WTC11 (cell line): ENCODE results near the gene SRC. TPM values are rescaled to one million over a fixed set of nuclear protein-coding genes. Genes with fewer than 3 reads are reported as not detected.

Source experiments
- ATAC-seq: fragments of 200-7000 bp; cut with Tn5 transposase; 2 replicates; pipeline ENCODE4 v1.10.0; 2021; ENCODE audit warnings: mild to moderate bottlenecking, moderate library complexity
- CTCF ChIA-PET: fragments of 300-600 bp; sonication (Branson Sonifier 250); formaldehyde crosslinking; loops from one replicate; lab custom pipeline; 2021; ENCODE audit warnings: antibody characterized with exemption; lab: Charles Lee
- POLR2A ChIA-PET: fragments of 350-600 bp; sonication (Branson Sonifier 250); formaldehyde crosslinking; loops from one replicate; lab custom pipeline; 2021; ENCODE audit warnings: antibody characterized with exemption; lab: Charles Lee
- DNase-seq: peaks from one replicate; pipeline ENCODE4 v3.0.0; 2021; ENCODE audit warnings: low spot score
- H3K27ac Mint-ChIP-seq: 2 replicates; pipeline ENCODE4 v1.8.0; 2021; ENCODE audit warnings: mixed read lengths
- H3K27me3 Mint-ChIP-seq: 2 replicates; pipeline ENCODE4 v1.8.0; 2021; ENCODE audit warnings: low read depth, mild to moderate bottlenecking, moderate library complexity, mixed read lengths
- H3K36me3 Mint-ChIP-seq: 2 replicates; pipeline ENCODE4 v1.8.0; 2021; ENCODE audit warnings: mixed read lengths
- H3K4me1 Mint-ChIP-seq: 2 replicates; pipeline ENCODE4 v1.8.0; 2022; ENCODE audit warnings: mixed read lengths
- H3K4me3 Mint-ChIP-seq: 2 replicates; pipeline ENCODE4 v1.8.0; 2021; ENCODE audit warnings: mild to moderate bottlenecking, moderate library complexity, mixed read lengths
- H3K9me3 Mint-ChIP-seq: 2 replicates; pipeline ENCODE4 v1.8.0; 2021; ENCODE audit warnings: mixed read lengths
- ATF1 ChIP-seq: sonication (generic); formaldehyde crosslinking; IDR thresholded peaks from 2 replicates; pipeline ENCODE4 v1.8.1; 2023; ENCODE audit warnings: mild to moderate bottlenecking, moderate library complexity, missing genetic modification reagents
- EMX1 ChIP-seq: fragments of 250-450 bp; sonication (Bioruptor Pico); IDR thresholded peaks from 2 replicates; pipeline ENCODE4 v1.8.0; 2021; ENCODE audit warnings: mild to moderate bottlenecking
- FOXK1 ChIP-seq: sonication (generic); formaldehyde crosslinking; IDR thresholded peaks from 2 replicates; pipeline ENCODE4 v1.8.0; 2022; ENCODE audit warnings: mild to moderate bottlenecking, moderate library complexity, missing genetic modification reagents
- HMGA2 ChIP-seq: fragments of 250-450 bp; sonication (Bioruptor Pico); IDR thresholded peaks from 2 replicates; pipeline ENCODE4 v1.4.0; 2021; ENCODE audit warnings: mild to moderate bottlenecking, moderate library complexity
- IRF2 ChIP-seq: sonication (generic); formaldehyde crosslinking; IDR thresholded peaks from 2 replicates; pipeline ENCODE4 v1.8.0; 2022; ENCODE audit warnings: low read depth, missing genetic modification reagents, borderline replicate concordance
- MXD4 ChIP-seq: fragments of 250-450 bp; sonication (Bioruptor Pico); IDR thresholded peaks from 2 replicates; pipeline ENCODE4 v1.8.0; 2021; ENCODE audit warnings: mild to moderate bottlenecking, moderate library complexity, borderline replicate concordance
- MYBL2 ChIP-seq: sonication (generic); formaldehyde crosslinking; IDR thresholded peaks from 2 replicates; pipeline ENCODE4 v1.8.1; 2023; ENCODE audit warnings: mild to moderate bottlenecking, moderate library complexity, missing genetic modification reagents
- RORB ChIP-seq: fragments of 250-450 bp; sonication (Bioruptor Pico); IDR thresholded peaks from 2 replicates; pipeline ENCODE4 v1.9.0; 2021; ENCODE audit warnings: mild to moderate bottlenecking
- ZNF138 ChIP-seq: sonication (generic); formaldehyde crosslinking; conservative IDR thresholded peaks from 2 replicates; pipeline ENCODE4 v1.8.1; 2022; ENCODE audit warnings: mild to moderate bottlenecking, moderate library complexity, missing genetic modification reagents
- ZNF219 ChIP-seq: sonication (generic); formaldehyde crosslinking; IDR thresholded peaks from 2 replicates; pipeline ENCODE4 v1.8.0; 2023; ENCODE audit warnings: missing genetic modification reagents, mild to moderate bottlenecking, borderline replicate concordance
- ZNF263 ChIP-seq: sonication (generic); formaldehyde crosslinking; IDR thresholded peaks from 2 replicates; pipeline ENCODE4 v1.8.1; 2022; ENCODE audit warnings: low read depth, mild to moderate bottlenecking, moderate library complexity, missing genetic modification reagents
- ZNF396 ChIP-seq: fragments of 250-450 bp; sonication (Bioruptor Pico); IDR thresholded peaks from 2 replicates; pipeline ENCODE4 v1.8.0; 2021; ENCODE audit warnings: mild to moderate bottlenecking, moderate library complexity, borderline replicate concordance
- ZNF671 ChIP-seq: fragments of 250-450 bp; sonication (Bioruptor Pico); IDR thresholded peaks from 2 replicates; pipeline ENCODE4 v1.8.0; 2021; ENCODE audit warnings: mild to moderate bottlenecking
- total RNA-seq: library from RNA; stranded (reverse); gene quantifications from 3 replicates; pipeline ENCODE4 v1.2.3, GENCODE V29; 2021
- TF ChIP-seq, protein P1 (sequence below): sonication (generic); formaldehyde crosslinking; IDR thresholded peaks from 2 replicates; pipeline ENCODE4 v1.8.1; 2022; ENCODE audit warnings: missing genetic modification reagents, borderline replicate concordance
- TF ChIP-seq, protein P2 (sequence below): fragments of 250-450 bp; sonication (Bioruptor Pico); IDR thresholded peaks from 2 replicates; pipeline ENCODE4 v1.8.0; 2021; ENCODE audit warnings: mild to moderate bottlenecking
- TF ChIP-seq, protein P3 (sequence below): sonication (generic); formaldehyde crosslinking; IDR thresholded peaks from 2 replicates; pipeline ENCODE4 v1.8.1; 2023; ENCODE audit warnings: mild to moderate bottlenecking, missing genetic modification reagents, moderate library complexity
- TF ChIP-seq, protein P4 (sequence below): fragments of 250-450 bp; sonication (Bioruptor Pico); IDR thresholded peaks from 2 replicates; pipeline ENCODE4 v2.1.2; 2022; ENCODE audit warnings: mild to moderate bottlenecking, moderate library complexity
- TF ChIP-seq, protein P5 (sequence below): sonication (generic); formaldehyde crosslinking; IDR thresholded peaks from 2 replicates; pipeline ENCODE4 v1.8.0; 2022; ENCODE audit warnings: mild to moderate bottlenecking, missing genetic modification reagents
- TF ChIP-seq, protein P6 (sequence below): fragments of 250-450 bp; sonication (Bioruptor Pico); IDR thresholded peaks from 2 replicates; pipeline ENCODE4 v1.9.0; 2021; ENCODE audit warnings: mild to moderate bottlenecking
- TF ChIP-seq, protein P7 (sequence below): sonication (generic); formaldehyde crosslinking; IDR thresholded peaks from 2 replicates; pipeline ENCODE4 v1.8.1; 2023; ENCODE audit warnings: mild to moderate bottlenecking, missing genetic modification reagents, borderline replicate concordance

The SRC gene
- total RNA-seq, 1 experiment from 2014 or later: 33.3 TPM

DNA sequence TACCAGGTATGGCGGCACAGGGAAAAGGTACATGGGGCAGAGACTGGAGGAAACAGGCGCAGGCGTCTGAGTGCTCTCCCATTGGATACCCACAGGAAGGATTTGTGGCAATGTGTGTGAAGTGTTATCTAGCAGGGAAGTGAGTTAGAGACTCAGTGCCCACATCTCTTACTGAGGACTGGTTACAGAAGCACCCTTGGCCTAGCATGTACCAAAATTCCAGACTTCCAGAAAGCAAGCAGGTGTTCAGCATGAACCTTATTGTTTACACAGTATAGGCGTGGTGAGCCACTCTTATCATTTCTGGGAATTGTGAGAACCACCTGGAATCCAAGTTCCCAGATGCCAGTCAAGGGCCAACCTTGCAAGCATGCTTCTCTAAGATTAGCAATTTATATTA is 42.3 kb upstream of the SRC start (continued):
- TF ChIP-seq MXD4 (CRISPR knock-in tag) (no peak), ZNF219 (no peak)
- TF ChIP-seq, protein P1, sequence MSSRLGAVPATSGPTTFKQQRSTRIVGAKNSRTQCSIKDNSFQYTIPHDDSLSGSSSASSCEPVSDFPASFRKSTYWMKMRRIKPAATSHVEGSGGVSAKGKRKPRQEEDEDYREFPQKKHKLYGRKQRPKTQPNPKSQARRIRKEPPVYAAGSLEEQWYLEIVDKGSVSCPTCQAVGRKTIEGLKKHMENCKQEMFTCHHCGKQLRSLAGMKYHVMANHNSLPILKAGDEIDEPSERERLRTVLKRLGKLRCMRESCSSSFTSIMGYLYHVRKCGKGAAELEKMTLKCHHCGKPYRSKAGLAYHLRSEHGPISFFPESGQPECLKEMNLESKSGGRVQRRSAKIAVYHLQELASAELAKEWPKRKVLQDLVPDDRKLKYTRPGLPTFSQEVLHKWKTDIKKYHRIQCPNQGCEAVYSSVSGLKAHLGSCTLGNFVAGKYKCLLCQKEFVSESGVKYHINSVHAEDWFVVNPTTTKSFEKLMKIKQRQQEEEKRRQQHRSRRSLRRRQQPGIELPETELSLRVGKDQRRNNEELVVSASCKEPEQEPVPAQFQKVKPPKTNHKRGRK (CRISPR knock-in tag): no peak

DNA sequence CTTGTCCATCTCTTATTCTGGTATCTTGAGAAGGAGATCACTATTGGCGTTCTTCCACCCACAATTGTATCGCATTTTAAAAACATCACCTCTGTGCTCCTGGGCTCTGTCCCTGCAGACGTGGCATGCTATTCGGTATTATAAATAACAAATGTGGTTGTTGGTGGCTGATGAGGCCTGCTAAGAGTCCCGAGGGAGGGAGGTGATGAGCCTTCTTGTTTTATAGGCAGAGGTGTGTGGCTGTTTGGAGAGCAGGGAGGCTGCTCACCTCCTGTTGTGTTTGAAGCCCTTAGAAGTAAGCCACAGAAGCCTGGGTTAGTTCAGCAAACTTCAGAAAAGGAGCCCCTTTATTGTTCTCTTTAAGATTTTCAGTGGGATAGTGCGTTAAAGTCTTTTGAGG is 40.9 kb upstream of the SRC start:
- H3K9me3 Mint-ChIP-seq: no peaks in the 10 kb centered on the region
- no peak overlapping the region for H3K27ac Mint-ChIP-seq
- CTCF ChIA-PET: no interaction called here
- TF ChIP-seq ZNF138 (CRISPR knock-in tag) (no peak), EMX1 (CRISPR knock-in tag) (no peak), ZNF219 (no peak), IRF2 (CRISPR knock-in tag) (no peak), ATF1 (CRISPR knock-in tag) (no peak), HMGA2 (CRISPR knock-in tag) (no peak), FOXK1 (CRISPR knock-in tag) (no peak), MYBL2 (CRISPR knock-in tag) (no peak), ZNF396 (CRISPR knock-in tag) (no peak)
- TF ChIP-seq, protein P2, sequence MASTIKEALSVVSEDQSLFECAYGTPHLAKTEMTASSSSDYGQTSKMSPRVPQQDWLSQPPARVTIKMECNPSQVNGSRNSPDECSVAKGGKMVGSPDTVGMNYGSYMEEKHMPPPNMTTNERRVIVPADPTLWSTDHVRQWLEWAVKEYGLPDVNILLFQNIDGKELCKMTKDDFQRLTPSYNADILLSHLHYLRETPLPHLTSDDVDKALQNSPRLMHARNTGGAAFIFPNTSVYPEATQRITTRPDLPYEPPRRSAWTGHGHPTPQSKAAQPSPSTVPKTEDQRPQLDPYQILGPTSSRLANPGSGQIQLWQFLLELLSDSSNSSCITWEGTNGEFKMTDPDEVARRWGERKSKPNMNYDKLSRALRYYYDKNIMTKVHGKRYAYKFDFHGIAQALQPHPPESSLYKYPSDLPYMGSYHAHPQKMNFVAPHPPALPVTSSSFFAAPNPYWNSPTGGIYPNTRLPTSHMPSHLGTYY: no peak
- TF ChIP-seq, protein P3, sequence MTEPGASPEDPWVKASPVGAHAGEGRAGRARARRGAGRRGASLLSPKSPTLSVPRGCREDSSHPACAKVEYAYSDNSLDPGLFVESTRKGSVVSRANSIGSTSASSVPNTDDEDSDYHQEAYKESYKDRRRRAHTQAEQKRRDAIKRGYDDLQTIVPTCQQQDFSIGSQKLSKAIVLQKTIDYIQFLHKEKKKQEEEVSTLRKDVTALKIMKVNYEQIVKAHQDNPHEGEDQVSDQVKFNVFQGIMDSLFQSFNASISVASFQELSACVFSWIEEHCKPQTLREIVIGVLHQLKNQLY (CRISPR knock-in tag): no peak
- TF ChIP-seq, protein P4, sequence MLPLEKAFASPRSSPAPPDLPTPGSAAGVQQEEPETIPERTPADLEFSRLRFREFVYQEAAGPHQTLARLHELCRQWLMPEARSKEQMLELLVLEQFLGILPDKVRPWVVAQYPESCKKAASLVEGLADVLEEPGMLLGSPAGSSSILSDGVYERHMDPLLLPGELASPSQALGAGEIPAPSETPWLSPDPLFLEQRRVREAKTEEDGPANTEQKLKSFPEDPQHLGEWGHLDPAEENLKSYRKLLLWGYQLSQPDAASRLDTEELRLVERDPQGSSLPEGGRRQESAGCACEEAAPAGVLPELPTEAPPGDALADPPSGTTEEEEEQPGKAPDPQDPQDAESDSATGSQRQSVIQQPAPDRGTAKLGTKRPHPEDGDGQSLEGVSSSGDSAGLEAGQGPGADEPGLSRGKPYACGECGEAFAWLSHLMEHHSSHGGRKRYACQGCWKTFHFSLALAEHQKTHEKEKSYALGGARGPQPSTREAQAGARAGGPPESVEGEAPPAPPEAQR: no peak
- TF ChIP-seq, protein P5, sequence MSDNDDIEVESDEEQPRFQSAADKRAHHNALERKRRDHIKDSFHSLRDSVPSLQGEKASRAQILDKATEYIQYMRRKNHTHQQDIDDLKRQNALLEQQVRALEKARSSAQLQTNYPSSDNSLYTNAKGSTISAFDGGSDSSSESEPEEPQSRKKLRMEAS (CRISPR knock-in tag): no peak
- POLR2A ChIA-PET: no interaction called here
- peaks cover 33% of the 10 kb centered on the region for H3K36me3 Mint-ChIP-seq
- H3K4me1 Mint-ChIP-seq: peaks cover 7% of the 10 kb centered on the region; the same call in 1 of the 2 replicates
- H3K27me3 Mint-ChIP-seq: no peaks in the 10 kb centered on the region
- no peak overlapping the region for H3K4me3 Mint-ChIP-seq
- no peak for DNase-seq
- ATAC-seq: no peak

DNA sequence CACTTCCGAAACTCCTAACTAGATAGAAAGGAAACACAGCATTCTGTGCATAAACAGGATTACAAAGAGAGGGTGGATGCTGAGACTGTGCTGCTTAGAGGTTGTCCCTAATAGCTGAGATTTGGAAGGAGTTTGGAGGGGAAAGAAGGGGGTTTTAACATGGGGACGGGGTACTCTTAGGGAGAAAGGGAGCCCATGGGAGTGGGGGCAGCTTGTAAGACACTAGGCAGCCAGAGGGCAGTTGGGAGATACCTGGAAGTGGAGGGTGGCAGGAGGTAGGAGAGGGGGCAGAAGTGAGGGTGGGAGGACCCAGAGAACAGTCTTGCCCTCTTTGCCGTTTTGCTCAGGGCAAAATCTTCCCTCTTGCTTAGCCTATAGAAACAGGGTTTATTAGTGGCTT is 40.1 kb upstream of the SRC start:
- ATAC-seq: no peak; the same call in 1 of the 2 replicates
- TF ChIP-seq, protein P5 (CRISPR knock-in tag): no peak
- TF ChIP-seq ZNF263 (no peak), ZNF671 (CRISPR knock-in tag) (no peak), RORB (CRISPR knock-in tag) (no peak), ZNF219 (no peak)
- TF ChIP-seq, protein P6, sequence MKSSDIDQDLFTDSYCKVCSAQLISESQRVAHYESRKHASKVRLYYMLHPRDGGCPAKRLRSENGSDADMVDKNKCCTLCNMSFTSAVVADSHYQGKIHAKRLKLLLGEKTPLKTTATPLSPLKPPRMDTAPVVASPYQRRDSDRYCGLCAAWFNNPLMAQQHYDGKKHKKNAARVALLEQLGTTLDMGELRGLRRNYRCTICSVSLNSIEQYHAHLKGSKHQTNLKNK (CRISPR knock-in tag): no peak
- TF ChIP-seq, protein P7, sequence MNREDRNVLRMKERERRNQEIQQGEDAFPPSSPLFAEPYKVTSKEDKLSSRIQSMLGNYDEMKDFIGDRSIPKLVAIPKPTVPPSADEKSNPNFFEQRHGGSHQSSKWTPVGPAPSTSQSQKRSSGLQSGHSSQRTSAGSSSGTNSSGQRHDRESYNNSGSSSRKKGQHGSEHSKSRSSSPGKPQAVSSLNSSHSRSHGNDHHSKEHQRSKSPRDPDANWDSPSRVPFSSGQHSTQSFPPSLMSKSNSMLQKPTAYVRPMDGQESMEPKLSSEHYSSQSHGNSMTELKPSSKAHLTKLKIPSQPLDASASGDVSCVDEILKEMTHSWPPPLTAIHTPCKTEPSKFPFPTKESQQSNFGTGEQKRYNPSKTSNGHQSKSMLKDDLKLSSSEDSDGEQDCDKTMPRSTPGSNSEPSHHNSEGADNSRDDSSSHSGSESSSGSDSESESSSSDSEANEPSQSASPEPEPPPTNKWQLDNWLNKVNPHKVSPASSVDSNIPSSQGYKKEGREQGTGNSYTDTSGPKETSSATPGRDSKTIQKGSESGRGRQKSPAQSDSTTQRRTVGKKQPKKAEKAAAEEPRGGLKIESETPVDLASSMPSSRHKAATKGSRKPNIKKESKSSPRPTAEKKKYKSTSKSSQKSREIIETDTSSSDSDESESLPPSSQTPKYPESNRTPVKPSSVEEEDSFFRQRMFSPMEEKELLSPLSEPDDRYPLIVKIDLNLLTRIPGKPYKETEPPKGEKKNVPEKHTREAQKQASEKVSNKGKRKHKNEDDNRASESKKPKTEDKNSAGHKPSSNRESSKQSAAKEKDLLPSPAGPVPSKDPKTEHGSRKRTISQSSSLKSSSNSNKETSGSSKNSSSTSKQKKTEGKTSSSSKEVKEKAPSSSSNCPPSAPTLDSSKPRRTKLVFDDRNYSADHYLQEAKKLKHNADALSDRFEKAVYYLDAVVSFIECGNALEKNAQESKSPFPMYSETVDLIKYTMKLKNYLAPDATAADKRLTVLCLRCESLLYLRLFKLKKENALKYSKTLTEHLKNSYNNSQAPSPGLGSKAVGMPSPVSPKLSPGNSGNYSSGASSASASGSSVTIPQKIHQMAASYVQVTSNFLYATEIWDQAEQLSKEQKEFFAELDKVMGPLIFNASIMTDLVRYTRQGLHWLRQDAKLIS (CRISPR knock-in tag): no peak
- TF ChIP-seq, protein P3 (CRISPR knock-in tag): no peak
- H3K4me1 Mint-ChIP-seq: peaks cover 10% of the 10 kb centered on the region
- H3K4me3 Mint-ChIP-seq: no peak overlapping the region
- no peaks in the 10 kb centered on the region for H3K9me3 Mint-ChIP-seq
- H3K27ac Mint-ChIP-seq: peak overlapping the region; percentile 38
- no peak for DNase-seq
- H3K27me3 Mint-ChIP-seq: no peaks in the 10 kb centered on the region
- POLR2A ChIA-PET: interaction anchor here (0.6 kb wide), 1 partner anchor 452 kb away, joined by 4 read pairs; no protein-coding TSS in a partner anchor
- CTCF ChIA-PET: no interaction called here
- peaks cover 27% of the 10 kb centered on the region for H3K36me3 Mint-ChIP-seq
